Stimulated activated CD4-positive, alpha-beta T cell treated with anti-CD3 and anti-CD28 coated beads, TNF-alpha, amount 100 ng/mL, for 48 hours (primary cell): Measurements from ENCODE around the gene CCDC197.
A peak's percentile ranks its signal among the peaks of the same experiment; 100 is the strongest.

Experiments
- DNase-seq, 3 donors: peaks; one replicate each; pipeline ENCODE4 v3.0.0-alpha.2; 2020; ENCODE audit warnings: low read depth in 3 of 3

The CCDC197 gene

GRCh38 chr14:93999573-93999972, 2.5 kb downstream of the CCDC197 start:
- DNase-seq = no peak

DNA sequence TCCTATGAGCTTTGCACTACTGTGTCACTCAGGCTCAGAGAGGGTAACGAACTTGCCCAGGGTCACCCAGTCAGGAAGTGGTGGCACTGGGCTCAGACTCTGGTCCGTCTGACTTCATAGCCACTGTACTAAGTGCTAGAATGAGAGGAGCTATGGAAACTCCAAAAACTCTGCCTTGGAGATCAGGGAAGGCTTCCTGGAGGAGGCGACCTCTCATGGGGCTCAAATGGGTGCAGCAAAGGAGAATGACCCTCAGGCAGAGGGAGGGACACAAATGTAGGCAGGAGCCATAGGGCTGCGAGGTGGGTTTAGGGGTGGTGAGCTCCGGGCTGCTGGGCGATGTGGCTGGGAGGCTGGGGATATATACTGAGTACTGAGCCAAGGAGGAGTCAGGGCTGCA, 3.2 kb downstream of the CCDC197 start:
- DNase-seq = no peak

- no peak for DNase-seq
Observed at GRCh38 chr14:94001016-94001415, 3.9 kb downstream of the CCDC197 start.

DNA sequence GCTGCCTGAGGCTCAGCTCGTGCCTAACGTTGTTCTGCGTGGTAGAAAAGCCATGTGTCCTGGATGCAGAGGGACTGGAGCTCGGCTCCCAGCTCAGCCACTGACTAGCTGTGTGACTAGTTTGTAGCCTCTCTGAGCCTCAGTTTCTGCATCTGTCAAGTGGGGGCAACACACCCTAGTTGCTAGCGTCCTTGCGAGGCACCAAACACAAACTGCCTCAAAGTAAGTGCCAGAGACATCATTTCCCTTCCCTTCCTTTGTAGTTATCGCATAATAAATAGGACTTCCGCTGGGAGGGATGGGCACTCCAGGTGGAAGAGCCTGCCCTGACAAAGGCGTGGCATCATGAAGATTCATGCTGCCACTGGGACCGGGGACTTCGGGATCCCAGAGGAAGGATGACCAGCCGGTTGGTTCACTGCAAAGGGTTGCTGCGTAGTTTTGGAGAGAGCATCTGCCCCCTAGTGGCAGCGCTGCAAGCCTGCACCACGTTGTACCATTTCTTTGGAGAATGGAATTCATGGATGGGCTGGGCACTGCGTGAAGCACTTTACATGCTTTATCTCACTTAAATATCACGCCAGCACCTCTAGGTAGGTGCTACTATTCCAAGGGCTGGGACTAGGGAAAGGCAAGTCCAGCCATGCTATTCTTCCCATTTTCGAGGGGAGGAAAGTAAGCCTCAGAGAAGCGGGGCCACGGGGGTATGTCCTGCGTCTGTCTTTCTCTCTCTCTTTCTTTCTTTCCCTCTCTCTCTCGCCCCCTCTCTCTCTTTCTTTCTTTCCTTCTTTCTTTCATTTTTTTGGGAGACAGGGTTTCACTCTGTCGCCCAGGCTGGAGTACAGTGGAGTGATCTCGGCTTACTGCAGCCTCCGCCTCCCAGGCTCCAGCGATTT, 4.6 kb downstream of the CCDC197 start:
- peak in 2 of 3 donors; percentile 32 to 53 for DNase-seq

GRCh38 chr14:94003397-94003796, 6.3 kb downstream of the CCDC197 start:
- no peak for DNase-seq

DNA sequence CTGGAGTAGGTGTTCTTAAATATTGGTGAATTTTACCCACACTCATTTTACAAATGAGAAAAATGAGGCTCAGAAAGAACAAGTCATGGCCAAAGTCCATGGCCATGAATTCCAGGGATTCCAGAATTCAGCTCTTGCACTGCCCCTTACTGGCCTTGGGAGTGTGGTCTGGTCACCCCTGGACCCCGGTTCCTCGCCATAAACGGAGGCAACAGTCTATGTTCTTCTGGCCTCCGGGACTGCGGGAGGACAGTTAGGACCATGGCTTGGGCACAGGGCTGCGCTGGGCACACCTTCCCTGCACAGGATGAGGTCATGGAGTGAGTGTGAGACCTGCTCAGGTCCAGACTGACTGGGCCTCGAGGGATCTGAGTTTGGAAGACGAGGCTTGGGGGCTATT, 6.9 kb downstream of the CCDC197 start:
- no peak for DNase-seq

- DNase-seq = no peak
Observed at GRCh38 chr14:94005324-94006073, 8.4 kb downstream of the CCDC197 start.

GRCh38 chr14:94008234-94008633, 11.1 kb downstream of the CCDC197 start:
- no peak for DNase-seq

- no peak for DNase-seq
Observed at GRCh38 chr14:94009767-94010166, 12.7 kb downstream of the CCDC197 start.

DNA sequence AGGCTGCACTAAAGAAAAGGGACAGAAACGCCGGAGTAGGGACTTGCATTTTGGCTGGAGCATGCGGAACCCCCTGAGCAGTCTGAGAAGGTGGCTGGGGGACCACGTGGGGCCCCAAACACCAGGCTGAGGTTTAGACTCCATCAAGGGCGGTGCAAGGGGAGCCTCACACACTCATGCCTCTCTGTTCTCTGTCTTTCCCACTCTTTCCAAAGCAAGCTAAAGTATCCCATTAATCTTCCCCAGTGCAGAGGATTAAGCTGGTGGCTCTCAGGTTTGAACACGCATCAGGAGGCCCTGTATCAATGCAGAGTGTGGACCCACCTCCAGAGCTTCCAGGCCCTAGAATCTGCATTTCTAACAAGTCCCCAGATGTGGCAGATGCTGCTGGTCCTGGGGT, 13.5 kb downstream of the CCDC197 start:
- no peak for DNase-seq

- DNase-seq = no peak
Observed at GRCh38 chr14:94011795-94012194, 14.7 kb downstream of the CCDC197 start.

GRCh38 chr14:94014382-94014781, 17.3 kb downstream of the CCDC197 start:
- no peak for DNase-seq

DNA sequence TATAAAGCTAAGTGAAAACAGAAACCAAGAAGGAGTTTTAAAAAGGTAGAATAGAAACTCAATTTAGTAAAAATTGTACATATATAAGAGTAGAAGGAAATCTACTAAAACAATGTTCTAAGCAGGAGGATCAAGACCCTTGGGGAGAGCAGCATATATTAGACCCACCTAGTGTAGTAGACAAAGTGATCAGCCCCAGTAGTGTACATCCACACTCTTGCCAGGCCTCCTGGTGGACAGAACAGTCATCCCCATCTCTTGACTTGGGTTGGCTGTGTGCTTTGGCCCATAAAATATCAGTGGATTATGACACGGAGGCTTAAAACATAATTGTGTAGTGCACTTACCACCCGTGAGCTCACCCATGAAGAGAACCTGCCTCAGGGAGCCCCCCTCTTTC, 18.1 kb downstream of the CCDC197 start:
- no peak for DNase-seq

DNA sequence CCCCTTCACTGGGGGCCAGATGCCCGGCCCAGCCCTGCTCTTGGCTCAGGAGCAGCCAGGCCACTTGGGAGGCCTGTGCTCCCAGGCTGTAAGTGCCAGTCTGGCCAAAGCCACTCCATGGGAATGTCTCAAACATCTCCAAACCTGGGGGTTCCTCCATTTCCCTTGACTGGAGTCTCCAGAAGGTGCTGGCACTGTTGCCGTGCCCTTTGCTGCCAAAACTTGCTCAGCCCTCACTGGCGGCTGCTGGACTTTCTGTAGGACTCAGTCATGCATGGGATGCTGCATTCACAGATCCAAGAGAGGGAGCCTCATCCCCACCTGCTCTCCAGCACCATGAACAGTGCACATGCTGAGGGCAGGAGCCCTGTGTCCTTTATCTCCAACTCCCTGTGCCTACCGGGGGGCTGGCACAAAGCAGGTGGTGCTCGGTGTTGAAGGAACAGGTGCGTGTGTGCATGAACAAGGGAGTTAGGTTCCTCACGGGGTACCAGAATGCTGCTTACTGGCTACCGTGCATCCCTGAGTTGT, 19.4 kb downstream of the CCDC197 start:
- no peak for DNase-seq

DNA sequence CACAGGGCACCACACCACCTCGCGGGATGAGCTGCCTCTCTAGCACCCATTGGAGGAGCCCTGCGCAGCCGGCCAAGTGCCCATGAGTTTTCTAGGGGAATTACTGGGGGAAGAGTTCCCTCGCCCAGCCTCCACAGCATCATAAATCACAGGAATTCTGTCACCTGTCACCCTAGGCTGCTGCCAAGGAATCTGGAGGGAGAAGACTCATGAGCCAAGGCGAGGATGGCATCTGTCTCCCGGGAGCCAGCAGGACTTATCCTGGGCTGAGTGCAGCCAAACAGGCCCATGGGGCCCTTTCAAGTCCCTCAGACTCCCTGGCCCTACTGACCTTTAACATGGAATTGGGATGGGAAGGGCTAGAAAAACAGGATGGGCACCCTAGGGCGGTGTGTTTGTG, 21.2 kb downstream of the CCDC197 start:
- DNase-seq = no peak

- DNase-seq = no peak
Observed at GRCh38 chr14:94019329-94019728, 22.2 kb downstream of the CCDC197 start.

DNA sequence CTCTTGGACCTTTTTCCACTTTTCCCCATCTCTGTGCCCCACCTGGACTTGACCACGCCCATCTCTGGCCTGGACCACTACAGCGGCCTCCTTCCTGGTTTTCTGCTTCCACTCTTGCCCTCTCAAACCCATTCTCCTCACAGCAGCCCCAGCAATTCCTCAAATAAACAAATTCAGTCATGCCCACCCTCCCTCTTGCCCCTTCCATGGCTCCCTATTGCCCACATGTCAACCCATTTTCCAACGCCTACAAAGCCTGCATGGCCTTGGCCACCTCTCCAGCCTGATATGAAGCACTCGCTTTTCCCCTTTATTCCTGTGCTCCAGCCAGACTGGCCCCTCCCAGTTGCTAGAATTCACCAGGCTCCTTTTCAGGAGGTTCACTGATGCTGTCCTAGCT, 23.2 kb downstream of the CCDC197 start:
- DNase-seq = no peak

DNA sequence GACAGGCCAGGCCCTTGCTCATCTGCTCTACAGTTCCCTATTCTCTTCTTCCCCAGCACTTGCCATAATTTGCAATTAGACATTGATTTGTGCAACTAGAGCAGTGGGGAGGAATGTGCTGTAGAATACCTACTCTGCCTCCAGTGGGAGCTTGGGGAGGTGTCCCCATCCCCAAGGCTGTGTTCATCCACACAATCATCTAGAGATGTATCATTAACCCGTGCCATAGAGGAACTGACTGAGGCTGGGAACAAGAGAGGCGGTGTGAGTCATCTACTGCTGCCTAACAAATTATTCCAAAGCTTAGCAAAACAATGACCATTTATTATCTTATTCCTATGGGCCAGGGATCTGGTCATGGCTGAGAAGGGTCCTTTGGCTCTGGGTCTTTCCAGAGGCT, 23.9 kb downstream of the CCDC197 start:
- no peak for DNase-seq

DNA sequence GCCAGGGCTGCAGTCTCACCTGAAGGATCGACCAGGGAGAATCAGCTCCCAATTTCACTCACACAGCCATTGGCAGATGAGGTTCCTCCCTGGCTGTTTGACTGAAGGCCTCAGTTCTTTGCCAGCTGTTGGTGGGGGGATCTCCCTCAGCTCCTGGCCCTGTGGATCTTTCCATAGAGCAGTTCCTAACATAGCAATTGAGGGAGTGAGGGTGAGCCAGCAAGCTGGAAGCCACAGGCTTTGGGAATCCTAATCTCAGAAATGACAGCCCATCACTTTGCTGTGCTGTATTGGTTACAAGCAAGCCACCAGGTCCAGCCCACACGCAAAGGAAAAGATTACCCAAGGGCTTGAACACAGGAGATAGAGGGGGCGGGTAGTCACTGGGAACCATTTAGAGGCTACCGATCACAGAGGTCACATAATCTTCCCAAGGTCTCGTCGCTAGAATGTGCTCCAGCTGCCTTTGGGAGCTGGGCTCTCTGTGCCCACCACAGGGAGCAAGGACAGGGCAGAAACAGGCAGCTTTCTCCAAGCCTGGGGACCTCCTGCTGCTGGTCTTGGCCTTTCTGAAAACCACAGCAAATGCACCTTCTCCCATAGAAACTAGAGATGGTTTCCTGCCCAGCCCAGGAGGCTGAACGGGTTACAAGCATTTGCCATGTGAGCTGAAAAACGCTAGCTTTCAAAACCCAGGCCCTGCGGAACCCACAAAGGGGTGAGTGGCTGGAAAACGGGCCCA, 24.5 kb downstream of the CCDC197 start:
- DNase-seq = no peak

GRCh38 chr14:94022532-94023411, 25.7 kb downstream of the CCDC197 start:
- DNase-seq = no peak

GRCh38 chr14:94024549-94024948, 27.4 kb downstream of the CCDC197 start:
- DNase-seq = no peak
